COLO668 (cell line): ENCODE data around the gene ROBO4.
A peak's percentile ranks its signal among the peaks of the same experiment; 100 is the strongest.

Experiments
- DNase-seq: peaks from one replicate; lab custom pipeline; 2025; ENCODE audit not compliant: unreplicated experiment; lab: John Stamatoyannopoulos, UW

The ROBO4 gene

DNA sequence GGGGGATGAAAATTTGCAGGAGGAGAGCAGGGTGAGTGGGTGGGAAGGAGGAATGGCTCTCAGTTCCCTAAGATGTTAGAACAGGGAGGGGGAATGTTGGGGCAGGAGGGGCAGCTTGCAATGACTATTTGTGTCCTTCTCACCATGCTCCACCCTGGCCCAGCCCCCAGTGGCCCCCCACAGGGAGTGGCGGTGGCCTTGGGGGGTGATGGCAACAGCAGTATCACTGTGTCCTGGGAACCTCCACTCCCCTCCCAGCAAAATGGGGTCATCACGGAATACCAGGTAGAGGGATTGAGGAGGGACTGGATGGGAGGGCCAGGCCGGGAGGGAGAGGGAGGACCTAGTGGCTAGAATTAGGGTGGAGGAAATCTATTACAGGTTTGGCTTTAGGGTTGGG is 22.3 kb downstream of the ROBO4 start:
- DNase-seq: no peak

DNA sequence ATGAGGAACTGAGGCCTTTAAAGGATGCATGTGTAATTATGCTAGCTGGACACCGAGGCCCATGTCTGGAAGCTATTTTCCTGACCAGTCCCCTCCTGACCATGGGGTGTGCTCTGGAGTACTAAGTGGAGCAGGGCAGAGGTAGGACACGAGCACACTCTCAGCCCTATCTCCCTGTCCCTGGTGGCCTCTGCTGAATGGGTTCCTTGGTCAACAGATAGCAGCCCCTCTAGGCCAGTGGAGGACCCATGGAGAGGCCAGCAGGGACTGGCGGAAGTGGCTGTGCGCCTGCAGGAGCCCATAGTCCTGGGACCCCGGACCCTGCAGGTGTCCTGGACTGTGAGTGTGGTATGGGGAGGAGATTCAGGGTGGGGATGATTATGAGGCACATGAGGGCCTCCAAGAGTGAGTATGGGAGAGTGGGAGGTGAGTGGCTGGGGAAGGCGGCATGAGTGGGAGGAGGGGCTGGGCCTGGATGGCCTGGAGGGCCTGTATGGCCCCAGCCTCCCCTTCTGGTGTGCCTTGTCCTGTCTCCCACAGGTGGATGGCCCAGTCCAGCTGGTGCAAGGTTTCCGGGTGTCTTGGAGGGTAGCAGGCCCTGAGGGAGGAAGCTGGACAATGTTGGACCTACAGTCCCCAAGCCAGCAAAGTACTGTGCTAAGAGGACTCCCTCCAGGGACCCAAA is 23.0 kb downstream of the ROBO4 start:
- DNase-seq: no peak

DNA sequence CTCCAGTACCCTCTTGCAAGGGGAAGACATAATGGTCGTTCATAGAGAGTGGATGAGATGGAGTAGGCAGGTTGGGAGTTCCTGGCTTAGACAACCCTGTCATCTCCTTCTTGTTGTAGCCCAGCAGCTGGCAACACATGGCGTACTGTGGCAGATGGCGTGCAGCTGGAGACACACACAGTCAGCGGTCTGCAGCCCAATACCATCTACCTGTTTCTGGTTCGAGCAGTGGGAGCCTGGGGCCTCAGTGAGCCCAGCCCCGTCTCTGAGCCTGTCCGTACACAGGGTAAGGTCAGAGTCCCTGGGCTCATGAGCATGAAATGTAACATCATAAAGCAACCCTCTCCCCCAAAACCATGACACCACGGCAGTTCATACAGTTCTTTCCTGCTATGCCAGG is 23.7 kb downstream of the ROBO4 start:
- DNase-seq: peak; percentile 12

DNA sequence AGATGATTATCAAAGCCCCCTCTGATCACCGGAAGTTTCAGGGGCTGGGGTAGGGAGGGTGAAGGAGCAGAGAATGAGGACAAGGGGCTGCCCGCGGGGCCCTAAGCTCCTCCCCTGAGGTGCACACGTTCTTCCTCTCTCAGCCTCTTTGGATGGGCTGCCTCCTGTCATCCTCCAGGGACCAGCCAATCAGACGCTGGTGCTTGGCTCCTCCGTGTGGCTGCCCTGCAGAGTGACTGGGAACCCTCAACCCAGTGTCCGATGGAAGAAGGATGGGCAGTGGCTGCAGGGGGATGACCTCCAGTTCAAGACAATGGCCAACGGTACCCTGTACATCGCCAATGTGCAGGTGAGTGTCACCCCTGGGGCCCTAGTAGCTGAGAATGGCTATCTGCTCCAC is 24.9 kb downstream of the ROBO4 start:
- DNase-seq: no peak

DNA sequence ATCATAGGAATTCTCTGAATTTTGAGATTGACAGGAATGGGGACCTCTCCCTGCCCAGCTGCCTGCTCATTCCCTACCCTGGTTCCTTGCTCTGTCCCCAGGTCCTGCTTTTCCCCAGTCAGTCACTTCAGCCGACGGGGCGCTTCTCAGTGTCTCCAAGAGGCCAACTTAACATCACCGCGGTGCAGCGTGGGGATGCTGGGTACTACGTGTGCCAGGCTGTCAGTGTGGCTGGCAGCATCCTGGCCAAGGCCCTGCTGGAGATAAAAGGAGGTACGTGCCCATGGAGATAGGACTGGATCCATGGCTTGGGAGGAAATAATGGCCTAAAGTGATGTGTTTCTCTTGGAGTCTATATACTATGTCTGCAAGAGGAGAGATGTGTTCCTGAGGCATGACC is 25.4 kb downstream of the ROBO4 start:
- DNase-seq: no peak

DNA sequence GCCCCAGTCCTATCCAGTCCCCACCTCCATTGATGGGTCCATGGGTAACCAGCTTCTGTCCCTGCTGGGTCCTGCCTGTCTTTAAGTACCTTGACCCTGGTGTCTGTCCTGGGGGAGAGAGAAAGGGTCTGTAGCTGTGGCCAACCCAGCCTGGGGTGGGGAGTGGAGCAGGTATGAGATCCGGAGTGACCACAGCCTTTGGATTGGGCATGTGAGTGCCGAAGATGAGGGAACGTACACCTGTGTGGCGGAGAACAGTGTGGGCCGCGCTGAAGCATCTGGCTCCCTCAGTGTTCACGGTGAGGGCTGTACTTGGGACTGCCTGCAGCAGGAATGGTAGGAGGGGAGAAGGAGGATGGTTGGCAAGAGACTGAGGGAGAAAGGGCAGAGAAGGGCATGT is 27.2 kb downstream of the ROBO4 start:
- no peak for DNase-seq

DNA sequence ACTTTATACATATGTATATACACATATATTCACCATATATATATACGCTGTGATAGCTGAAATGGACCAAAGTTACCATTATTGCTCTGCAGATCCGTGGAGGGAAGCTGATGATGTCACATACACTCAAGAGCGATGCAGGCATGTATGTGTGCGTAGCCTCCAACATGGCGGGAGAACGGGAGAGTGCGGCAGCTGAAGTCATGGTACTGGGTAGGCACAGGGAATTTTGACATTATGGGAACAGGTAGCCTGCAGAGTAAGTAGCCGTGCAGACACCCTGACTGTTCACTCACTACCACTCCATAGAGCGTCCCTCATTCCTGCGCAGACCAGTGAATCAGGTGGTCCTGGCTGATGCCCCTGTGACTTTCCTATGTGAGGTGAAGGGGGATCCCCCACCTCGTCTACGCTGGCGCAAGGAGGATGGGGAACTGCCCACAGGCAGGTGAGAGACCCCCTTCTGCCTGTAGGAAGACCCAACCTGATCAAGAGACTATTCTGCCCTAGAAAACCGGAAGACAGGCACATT is 27.7 kb downstream of the ROBO4 start:
- no peak for DNase-seq

DNA sequence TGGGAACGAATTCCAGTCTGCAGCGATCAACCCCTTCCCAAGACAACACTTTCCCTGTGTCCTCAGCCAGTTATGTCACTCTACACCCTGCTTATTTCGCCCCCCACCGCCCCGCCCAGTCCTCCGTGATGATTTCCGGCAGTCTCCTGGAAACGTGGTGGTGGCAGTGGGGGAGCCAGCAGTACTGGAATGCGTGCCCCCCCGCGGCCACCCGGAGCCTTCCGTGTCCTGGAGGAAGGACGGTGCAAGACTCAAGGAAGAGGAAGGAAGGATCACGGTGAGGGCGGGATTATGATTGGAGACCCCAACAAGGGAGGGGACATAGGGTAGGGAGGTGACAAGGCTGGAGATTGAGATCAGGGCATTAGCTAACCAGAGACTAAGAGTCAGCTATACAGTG is 28.3 kb downstream of the ROBO4 start:
- DNase-seq: no peak

DNA sequence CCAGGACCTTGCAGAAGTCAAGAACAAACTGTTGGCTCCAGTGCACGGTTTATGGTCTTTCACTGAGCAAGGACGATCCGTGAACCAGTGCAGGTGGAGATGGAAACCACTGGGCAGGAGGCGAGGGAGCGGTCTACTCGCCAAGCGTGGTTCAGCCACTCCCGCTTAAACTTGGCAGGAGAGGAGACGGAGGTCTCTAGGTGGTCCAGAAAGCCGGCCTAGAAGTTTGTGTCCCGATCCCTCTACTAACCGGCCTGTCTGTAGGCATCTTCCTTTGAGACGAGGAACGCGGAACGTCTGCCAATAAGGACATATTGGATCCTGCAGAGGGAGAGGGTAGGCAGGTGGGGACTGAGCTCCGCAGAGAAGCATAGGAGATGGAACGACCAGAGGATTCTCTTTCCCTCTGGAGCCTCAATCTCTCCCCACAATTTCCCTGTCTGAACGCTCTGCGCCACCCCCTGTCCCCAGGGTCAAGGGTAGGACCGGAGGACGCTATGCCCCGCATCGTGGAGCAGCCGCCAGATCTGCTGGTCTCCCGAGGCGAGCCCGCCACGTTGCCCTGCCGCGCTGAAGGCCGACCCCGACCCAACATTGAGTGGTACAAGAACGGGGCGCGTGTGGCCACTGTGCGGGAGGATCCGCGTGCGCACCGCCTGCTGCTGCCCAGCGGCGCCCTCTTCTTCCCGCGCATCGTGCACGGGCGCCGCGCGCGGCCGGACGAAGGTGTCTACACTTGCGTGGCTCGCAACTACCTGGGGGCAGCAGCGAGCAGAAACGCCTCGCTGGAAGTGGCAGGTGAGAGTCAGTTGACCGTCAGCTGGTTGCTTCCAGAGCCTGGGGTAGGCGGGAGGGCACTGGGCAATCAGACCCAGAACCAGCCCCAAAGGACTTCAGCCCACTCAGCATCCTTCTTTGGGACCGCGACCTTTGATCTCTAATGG is 29.1 kb downstream of the ROBO4 start:
- no peak for DNase-seq

DNA sequence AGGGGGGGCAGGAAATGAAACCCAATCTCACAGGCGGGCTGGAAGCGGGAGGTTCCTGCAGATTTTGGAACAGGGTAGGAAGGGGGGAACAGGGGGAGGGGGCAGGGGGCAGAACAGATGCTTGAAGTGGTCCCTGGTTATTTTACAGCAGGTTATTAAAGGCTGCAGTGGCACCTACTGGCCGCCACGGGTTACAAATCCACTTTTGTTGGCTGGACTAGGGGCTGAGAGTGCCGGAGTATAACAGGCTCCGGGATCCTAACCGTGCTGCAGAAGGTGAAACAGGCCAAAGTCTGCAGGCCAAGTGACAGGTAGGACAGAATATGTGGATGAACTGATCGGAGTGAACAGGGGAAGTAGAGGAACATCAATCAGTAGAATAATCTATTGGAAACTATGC is 30.0 kb downstream of the ROBO4 start:
- peak; percentile 6 for DNase-seq

DNA sequence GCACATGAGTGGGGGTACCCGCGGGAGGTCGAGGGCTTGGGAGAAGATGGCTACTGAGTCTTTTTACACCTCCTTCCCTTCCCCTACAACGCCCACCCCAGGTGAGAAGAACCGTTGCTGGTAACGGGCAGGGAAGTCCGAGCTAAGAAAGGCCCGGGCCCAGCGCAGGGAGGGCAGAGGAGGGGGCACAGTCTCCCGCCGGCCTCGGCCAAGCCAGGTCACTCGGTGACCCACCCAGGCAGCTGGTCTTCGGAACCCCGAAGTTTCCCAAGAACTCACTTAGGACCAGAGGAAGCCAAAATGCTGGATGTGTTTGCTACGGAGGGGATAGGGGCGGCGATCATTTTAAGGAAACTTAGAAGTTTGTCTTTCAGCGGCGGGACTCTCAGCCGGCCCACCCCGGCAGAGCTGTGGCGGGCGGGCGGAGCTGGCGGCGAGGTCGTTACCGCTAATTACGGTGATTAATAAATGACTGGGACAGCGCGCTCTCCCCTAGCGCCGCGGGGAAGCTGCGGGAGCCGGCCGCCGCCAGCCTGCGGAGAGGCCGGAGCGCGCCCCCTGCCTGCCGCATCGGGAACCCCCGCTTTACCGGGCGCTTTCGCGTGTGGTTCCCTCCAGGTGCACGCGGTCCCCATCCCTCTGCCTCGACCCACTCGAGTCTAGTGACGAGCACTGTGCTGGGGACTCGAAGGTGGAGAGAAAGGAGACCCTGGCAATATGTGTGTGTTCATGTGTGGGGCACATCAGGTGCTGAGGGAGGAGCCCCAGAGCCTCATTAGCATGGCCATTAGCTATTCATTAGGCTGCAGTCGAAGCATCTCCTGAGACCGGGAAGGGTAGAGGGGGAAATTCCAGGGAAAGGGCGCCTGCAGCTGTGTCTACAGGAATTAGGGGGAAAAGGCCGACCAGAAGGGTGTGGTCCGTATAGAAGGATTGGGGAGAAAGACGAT is 31.5 kb downstream of the ROBO4 start:
- peak; percentile 42 for DNase-seq

DNA sequence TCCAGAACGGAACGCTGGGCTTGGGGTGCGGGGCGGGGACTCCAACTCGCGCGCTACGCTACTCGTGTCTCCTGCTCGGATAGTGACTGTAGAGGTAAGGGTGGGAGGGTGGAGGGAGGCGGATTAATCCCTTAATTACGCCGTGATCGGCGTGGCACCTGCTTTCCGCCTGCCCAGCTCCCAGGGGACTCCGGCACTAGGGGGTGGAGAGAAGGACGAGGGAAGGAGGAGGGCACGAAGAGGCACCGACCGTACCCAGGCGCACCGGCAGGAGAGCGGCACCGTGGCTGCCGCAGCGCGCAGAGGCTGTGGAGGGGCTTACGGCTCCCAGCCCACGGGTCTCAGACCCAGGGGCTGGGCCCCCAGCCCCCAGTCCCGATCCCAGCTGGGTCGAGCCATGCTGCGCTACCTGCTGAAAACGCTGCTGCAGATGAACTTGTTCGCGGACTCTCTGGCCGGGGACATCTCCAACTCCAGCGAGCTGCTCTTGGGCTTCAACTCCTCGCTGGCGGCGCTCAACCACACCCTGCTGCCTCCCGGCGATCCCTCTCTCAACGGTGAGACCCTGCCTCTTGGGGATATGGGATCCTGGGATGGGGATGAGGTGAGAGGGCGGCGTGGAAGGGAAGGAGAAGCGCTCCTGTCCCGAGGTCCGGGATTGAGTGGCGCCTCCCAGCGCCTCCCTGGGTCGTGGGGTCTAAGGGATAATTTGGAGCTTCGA is 32.3 kb downstream of the ROBO4 start, which contains the start of gene ROBO3:
ROBO3 (plus strand) TSS at position 252 of the 721 bp plus-strand sequence; CDS start at position 398, 146 bp downstream.
- no peak for DNase-seq

DNA sequence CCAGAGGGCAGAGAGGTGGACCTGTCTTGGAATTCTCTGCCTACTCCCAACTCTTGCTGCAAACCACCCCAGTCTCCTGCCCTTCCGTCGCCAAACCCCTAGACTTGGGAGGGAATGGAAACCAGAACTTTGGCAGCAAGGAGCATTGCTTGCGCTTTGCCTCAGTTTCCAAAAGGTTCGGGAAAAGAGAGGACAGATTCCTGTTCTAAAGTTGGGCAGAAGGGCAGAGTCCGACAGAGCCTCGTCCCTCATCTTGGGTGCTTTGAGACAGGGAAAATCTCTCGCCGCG is 32.8 kb downstream of the ROBO4 start:
- no peak for DNase-seq

DNA sequence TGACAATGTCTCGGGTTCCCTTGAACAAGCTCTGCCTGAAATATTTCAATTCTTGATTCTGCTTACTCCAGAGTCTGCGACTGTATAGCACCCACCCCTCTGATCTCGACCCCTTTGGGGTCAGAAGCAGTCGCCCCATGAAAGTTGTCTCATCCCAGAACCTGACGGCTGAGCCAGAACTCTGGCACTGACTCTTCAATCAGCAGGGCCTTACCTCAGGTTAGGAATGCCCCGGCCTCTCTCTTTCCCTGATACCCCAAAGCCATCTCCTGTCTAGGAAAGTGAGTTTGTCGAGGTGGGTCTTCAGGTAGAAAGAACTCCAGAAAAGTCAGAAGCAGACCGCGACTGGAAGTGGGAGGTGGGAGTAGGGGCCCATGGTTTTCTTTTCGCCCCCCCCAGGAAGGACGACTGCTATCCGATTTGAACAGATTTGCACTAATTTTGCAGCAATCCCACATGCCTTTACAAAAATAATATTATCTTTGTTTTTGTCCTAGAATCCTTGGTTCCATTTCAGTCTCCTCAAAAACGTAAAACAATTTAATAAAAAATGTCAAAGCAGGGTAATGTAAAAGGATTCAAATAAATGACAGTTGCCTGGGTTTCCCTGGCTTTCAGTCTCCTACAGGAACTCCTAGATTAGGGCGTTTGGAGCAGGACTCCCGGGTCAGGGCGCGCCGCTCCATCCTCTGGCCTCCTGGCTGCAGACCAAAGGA is 33.3 kb downstream of the ROBO4 start:
- DNase-seq: no peak

DNA sequence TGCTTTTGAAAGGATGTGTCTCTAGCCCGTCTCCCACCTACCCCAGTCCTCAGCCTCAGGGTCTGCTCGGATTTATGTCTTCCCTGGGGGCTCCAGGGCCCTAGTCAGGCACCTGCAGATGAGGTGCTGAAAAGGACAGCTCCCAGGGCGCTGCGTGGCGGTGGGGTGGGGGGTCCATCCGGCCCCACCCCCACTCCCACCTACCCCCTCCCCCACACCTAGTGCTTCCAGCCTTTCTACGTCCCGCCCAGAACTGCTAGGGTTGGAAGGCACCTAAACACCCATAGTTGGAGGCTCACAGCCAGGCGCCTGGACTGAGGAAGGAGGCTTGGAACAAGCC is 33.9 kb downstream of the ROBO4 start:
- DNase-seq: no peak

DNA sequence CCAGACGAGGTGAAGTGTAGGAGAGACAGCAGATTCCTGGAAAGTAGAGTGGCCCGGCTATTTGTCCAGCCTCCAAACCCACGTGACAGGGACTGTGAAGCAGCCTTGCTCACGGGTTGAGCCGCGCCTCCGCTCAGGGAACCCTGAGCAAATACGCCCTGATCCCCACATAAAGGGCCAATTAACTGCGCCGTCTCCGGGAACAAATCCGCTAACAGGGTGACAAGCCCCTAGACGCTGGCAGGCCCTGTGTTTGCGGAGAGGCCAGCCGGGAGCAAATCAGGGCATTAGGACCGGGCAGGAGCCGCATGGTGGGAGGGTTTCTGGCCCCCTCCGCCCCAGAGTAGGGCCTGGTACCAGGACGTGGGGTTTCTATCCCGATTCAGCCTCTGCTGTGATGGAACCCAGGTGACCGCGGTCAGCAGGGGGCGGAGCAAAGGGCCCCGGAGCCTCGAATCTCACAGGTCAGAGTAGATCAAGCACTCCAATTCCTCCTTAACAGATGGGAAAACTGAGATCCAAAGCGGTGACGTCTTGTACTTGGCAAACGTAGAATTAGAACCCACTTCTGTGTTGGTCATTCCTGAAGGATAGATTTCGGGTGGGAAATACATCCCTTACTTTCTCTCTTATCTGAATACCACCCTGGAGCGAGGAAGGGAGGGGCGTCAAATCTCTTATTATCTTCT is 34.4 kb downstream of the ROBO4 start:
- DNase-seq: no peak

DNA sequence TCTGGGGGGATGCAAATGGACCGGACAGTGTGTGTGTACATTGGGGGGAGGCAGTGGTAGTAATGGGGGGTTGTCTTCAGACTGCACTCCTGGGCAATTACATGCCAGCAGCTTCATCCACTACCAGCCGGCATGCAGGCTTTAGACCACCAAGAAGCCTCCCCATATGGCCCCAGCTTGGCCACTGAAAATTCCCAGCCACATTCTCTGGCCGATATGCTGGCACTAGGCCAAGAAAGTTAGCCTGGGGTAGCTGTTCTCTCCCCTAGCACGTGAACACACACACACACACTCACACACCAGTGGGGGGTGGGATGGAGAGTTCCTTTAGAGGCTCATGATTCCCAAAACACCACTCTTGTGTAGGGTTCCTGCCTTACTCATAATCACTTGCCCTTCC is 36.0 kb downstream of the ROBO4 start:
- DNase-seq: no peak

DNA sequence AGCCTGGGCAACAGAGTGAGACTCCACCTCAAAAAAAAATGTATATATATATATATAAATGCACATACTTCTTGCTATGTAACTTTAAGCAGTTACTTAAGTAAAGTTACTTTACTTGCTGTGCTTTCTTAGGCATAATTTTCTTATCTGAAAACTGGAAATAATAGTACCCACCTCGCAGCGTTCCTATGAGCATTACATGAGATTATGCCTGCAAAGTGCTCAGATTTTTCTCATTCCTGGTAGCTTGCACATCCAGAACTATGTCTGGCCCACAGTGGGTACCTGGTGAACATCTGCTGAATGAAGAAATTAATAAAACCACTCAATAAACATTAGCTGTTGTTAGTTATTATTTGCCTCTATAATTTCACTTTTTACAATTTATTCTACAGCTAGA is 38.5 kb downstream of the ROBO4 start:
- no peak for DNase-seq

DNA sequence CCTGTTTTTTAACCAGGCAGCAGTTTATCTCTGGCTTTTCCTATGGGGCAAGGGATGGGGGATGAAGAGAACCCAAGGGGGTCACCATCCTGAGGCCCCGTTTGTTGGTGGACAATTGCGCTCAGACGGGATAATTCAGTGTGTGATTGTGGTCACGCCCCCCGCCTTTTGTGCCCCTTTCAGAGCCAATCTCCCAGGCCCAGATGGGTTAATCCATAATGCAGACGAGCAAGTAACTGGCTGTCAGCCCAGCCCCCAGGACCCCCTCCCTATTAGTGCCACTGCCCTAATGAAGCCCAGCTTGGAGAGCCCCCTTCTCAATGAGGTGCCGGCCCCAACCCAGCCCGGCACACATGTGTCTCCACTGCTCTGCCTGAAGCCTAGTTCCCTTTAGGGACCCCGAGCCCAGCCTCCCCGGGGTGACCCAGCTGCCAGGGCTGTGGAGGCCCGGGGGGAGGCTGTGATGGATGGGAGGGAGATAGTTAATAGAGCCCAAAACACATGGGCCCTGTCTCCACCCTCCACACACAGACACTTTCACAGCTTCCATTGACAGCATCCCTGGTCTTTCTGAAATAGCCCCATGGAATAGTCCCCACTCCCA is 51.5 kb downstream of the ROBO4 start:
- no peak for DNase-seq
